SK-N-SH treated with all-trans-retinoic acid at 6 μM for 48 hours (cell line): ENCODE data around the gene CEACAM4.

Source experiments
- ATAC-seq: fragments of 200-7000 bp; cut with Tn5 transposase; 3 replicates; pipeline ENCODE4 v1.9.1; 2020; ENCODE audit warnings: mild to moderate bottlenecking, moderate library complexity
- ARNTL ChIP-seq: fragments of 450-650 bp; formaldehyde crosslinking; IDR thresholded peaks from 2 replicates; pipeline ENCODE4 v1.5.0; 2020; ENCODE audit warnings: low read depth, mild to moderate bottlenecking, moderate library complexity, borderline replicate concordance
- BACH2 ChIP-seq: fragments of 250-450 bp; sonication (Bioruptor Pico); IDR thresholded peaks from 2 replicates; pipeline ENCODE4 v1.9.0; 2021; ENCODE audit warnings: mild to moderate bottlenecking, borderline replicate concordance
- CREB5 ChIP-seq: fragments of 250-450 bp; sonication (Bioruptor Pico); IDR thresholded peaks from 2 replicates; pipeline ENCODE4 v1.5.1; 2020; ENCODE audit warnings: low read depth, mild to moderate bottlenecking, moderate library complexity
- CSDC2 ChIP-seq: fragments of 250-450 bp; sonication (Bioruptor Pico); IDR thresholded peaks from 2 replicates; pipeline ENCODE4 v1.5.0; 2020; ENCODE audit warnings: mild to moderate bottlenecking, moderate library complexity
- ESRRG ChIP-seq: fragments of 250-450 bp; sonication (Bioruptor Pico); IDR thresholded peaks from 2 replicates; pipeline ENCODE4 v1.6.1; 2021; ENCODE audit warnings: mild to moderate bottlenecking
- GLIS3 ChIP-seq: fragments of 250-450 bp; sonication (Bioruptor Pico); IDR thresholded peaks from 2 replicates; pipeline ENCODE4 v1.5.0; 2020; ENCODE audit warnings: mild to moderate bottlenecking, moderate library complexity
- ISL1 ChIP-seq: fragments of 250-450 bp; sonication (Bioruptor Pico); IDR thresholded peaks from 2 replicates; pipeline ENCODE4 v2.1.2; 2022; ENCODE audit warnings: mild to moderate bottlenecking, moderate library complexity
- OSR1 ChIP-seq: fragments of 250-450 bp; sonication (Bioruptor Pico); IDR thresholded peaks from 2 replicates; pipeline ENCODE4 v1.8.0; 2022; ENCODE audit warnings: moderate library complexity, mild to moderate bottlenecking, inconsistent platforms
- POU6F1 ChIP-seq: fragments of 250-450 bp; sonication (Bioruptor Pico); IDR thresholded peaks from 2 replicates; pipeline ENCODE4 v1.8.0; 2021; ENCODE audit warnings: low read depth, mild to moderate bottlenecking, moderate library complexity, borderline replicate concordance
- RARB ChIP-seq: fragments of 250-450 bp; sonication (Bioruptor Pico); IDR thresholded peaks from 2 replicates; pipeline ENCODE4 v1.8.0; 2021; ENCODE audit warnings: mild to moderate bottlenecking, moderate library complexity
- SNAI2 ChIP-seq: fragments of 250-450 bp; sonication (Bioruptor Pico); IDR thresholded peaks from 2 replicates; pipeline ENCODE4 v1.5.0; 2020; ENCODE audit warnings: mild to moderate bottlenecking, moderate library complexity
- TCF4 ChIP-seq: fragments of 250-450 bp; sonication (Bioruptor Pico); IDR thresholded peaks from 2 replicates; pipeline ENCODE4 v1.8.0; 2021; ENCODE audit warnings: mild to moderate bottlenecking, moderate library complexity, borderline replicate concordance
- TOX ChIP-seq: fragments of 250-450 bp; sonication (Bioruptor Pico); IDR thresholded peaks from 2 replicates; pipeline ENCODE4 v1.8.0; 2021; ENCODE audit warnings: mild to moderate bottlenecking, moderate library complexity, borderline replicate concordance
- TSHZ2 ChIP-seq: fragments of 250-450 bp; sonication (Bioruptor Pico); IDR thresholded peaks from 2 replicates; pipeline ENCODE4 v1.5.0; 2020; ENCODE audit warnings: mild to moderate bottlenecking, moderate library complexity
- ZC3H10 ChIP-seq: fragments of 250-450 bp; sonication (Bioruptor Pico); IDR thresholded peaks from 2 replicates; pipeline ENCODE4 v1.5.1; 2021; ENCODE audit warnings: mild to moderate bottlenecking, moderate library complexity
- ZFP3 ChIP-seq: fragments of 250-450 bp; sonication (Bioruptor Pico); IDR thresholded peaks from 2 replicates; pipeline ENCODE4 v1.5.0; 2020; ENCODE audit warnings: mild to moderate bottlenecking, moderate library complexity
- ZFP30 ChIP-seq: fragments of 450-650 bp; formaldehyde crosslinking; IDR thresholded peaks from 2 replicates; pipeline ENCODE4 v1.5.0; 2022; ENCODE audit warnings: mild to moderate bottlenecking, moderate library complexity
- ZNF565 ChIP-seq: fragments of 450-650 bp; formaldehyde crosslinking; conservative IDR thresholded peaks from 2 replicates; pipeline ENCODE4 v1.5.0; 2020; ENCODE audit warnings: low read depth, mild to moderate bottlenecking, moderate library complexity
- ZNF70 ChIP-seq: fragments of 450-650 bp; formaldehyde crosslinking; IDR thresholded peaks from 2 replicates; pipeline ENCODE4 v1.5.0; 2020; ENCODE audit warnings: mild to moderate bottlenecking, moderate library complexity
- ZNF8 ChIP-seq: fragments of 450-650 bp; formaldehyde crosslinking; IDR thresholded peaks from 2 replicates; pipeline ENCODE4 v1.5.0; 2020; ENCODE audit warnings: mild to moderate bottlenecking, moderate library complexity
- TF ChIP-seq, protein P1 (sequence below): fragments of 250-450 bp; sonication (Bioruptor Pico); IDR thresholded peaks from 2 replicates; pipeline ENCODE4 v1.8.0; 2020; ENCODE audit warnings: mild to moderate bottlenecking, moderate library complexity, borderline replicate concordance

The CEACAM4 gene

DNA sequence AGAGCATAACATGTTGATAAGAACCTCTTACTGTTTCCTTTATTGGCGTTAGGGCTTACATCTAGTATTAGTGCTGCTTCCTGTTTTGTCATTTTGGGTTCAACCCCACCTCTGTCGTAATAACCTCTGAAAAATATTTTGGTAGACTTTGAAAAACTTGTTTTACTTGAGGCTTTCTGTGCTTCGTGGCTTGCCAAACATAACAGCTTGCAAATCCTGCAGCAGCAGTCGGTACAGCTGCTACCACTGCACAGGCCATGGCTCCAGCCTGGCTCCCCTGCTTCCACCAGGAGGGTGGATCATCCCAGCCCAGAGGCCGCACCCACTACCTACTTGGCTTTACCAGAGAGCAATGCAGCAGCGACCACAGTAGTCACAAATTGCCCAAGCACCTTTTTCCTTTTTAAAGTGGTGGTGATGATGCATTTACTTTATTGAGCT is 11.8 kb upstream of the CEACAM4 start:
- no peak for TF ChIP-seq RARB (CRISPR knock-in tag)
- no peak for TF ChIP-seq ESRRG (CRISPR knock-in tag)
- no peak for TF ChIP-seq CSDC2 (CRISPR knock-in tag)
- no peak for TF ChIP-seq ZC3H10 (CRISPR knock-in tag)
- TF ChIP-seq OSR1 (CRISPR knock-in tag) = no peak
- TF ChIP-seq TSHZ2 (CRISPR knock-in tag) = no peak
- TF ChIP-seq BACH2 = no peak
- TF ChIP-seq CREB5 (CRISPR knock-in tag) = no peak
- TF ChIP-seq ZNF70 = no peak
- no peak for TF ChIP-seq GLIS3
- TF ChIP-seq ZNF565 (CRISPR knock-in tag) = no peak
- TF ChIP-seq ARNTL = no peak
- no peak for TF ChIP-seq ZFP3 (CRISPR knock-in tag)
- TF ChIP-seq ZFP30 (CRISPR knock-in tag) = no peak
- ATAC-seq = no peak

DNA sequence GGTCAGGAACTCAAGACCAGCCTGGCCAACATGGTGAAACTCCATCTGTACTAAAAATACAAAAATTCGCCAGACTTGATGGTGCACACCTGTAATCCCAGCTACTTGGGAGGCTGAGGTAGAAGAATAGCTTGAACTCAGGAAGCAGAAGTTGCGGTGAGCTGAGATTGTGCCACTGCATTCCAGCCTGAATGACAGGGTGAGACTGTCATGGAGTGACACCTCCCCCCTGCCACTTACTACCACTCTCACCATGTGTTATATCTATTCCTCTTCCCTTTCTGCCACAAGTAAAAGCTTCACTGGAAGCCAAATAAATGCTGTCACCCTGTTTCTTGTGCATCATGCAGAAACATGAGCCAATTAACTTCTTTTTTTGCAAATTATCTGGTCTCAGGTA is 10.6 kb upstream of the CEACAM4 start:
- ATAC-seq = no peak
- TF ChIP-seq RARB (CRISPR knock-in tag) (no peak), ISL1 (CRISPR knock-in tag) (no peak), GLIS3 (no peak), CSDC2 (CRISPR knock-in tag) (no peak), OSR1 (CRISPR knock-in tag) (no peak), ZFP3 (CRISPR knock-in tag) (no peak), TSHZ2 (CRISPR knock-in tag) (no peak), ZNF8 (no peak), POU6F1 (CRISPR knock-in tag) (no peak), ESRRG (CRISPR knock-in tag) (no peak), SNAI2 (CRISPR knock-in tag) (no peak), TCF4 (CRISPR knock-in tag) (no peak), ARNTL (no peak), TOX (CRISPR knock-in tag) (no peak)
- TF ChIP-seq, protein P1, sequence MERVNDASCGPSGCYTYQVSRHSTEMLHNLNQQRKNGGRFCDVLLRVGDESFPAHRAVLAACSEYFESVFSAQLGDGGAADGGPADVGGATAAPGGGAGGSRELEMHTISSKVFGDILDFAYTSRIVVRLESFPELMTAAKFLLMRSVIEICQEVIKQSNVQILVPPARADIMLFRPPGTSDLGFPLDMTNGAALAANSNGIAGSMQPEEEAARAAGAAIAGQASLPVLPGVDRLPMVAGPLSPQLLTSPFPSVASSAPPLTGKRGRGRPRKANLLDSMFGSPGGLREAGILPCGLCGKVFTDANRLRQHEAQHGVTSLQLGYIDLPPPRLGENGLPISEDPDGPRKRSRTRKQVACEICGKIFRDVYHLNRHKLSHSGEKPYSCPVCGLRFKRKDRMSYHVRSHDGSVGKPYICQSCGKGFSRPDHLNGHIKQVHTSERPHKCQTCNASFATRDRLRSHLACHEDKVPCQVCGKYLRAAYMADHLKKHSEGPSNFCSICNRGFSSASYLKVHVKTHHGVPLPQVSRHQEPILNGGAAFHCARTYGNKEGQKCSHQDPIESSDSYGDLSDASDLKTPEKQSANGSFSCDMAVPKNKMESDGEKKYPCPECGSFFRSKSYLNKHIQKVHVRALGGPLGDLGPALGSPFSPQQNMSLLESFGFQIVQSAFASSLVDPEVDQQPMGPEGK (CRISPR knock-in tag) = no peak
